Body of pancreas (tissue), 4 donors: ENCODE results near the gene ACSL3. TPM values are rescaled to one million over a fixed set of nuclear protein-coding genes. Genes with fewer than 3 reads are reported as not detected.

Experiments
- ATAC-seq: fragments of 150-250 bp; one replicate; pipeline ENCODE4 v1.9.1; 2016
- DNase-seq, 4 donors: peaks; one replicate each; pipeline ENCODE4 v3.0.0-alpha.2; 2019
- H3K27ac ChIP-seq, 4 donors: fragments of 200-600 bp; sonication (generic); 1 replicate in 3 of 4; 2 replicates in 1 of 4; pipeline versions ENCODE4 v1.5.1 to v1.6.1; 2016 to 2019; ENCODE audit warnings: mild to moderate bottlenecking in 1 of 4, mixed read lengths in 1 of 4, moderate library complexity in 1 of 4
- H3K27me3 ChIP-seq, 2 donors: fragments of 200-600 bp; sonication (generic); one replicate each; pipeline ENCODE4 v1.6.0; 2016; ENCODE audit warnings: mild to moderate bottlenecking in 1 of 2
- H3K36me3 ChIP-seq, 2 donors: fragments of 200-600 bp; sonication (generic); replicated peaks in 1 of 2; 2 replicates each; pipeline ENCODE4 v1.5.1; 2016; ENCODE audit warnings: low read depth in 2 of 2; ENCODE audit not compliant: insufficient read depth in 1 of 2
- H3K4me1 ChIP-seq: fragments of 200-600 bp; sonication (generic); one replicate; pipeline ENCODE4 v1.6.0; 2016
- H3K4me3 ChIP-seq, 2 donors: fragments of 200-600 bp; sonication (generic); 1 replicate in 1 of 2; 2 replicates in 1 of 2; pipeline ENCODE4 v1.5.1; 2016 to 2019
- H3K9me3 ChIP-seq, 3 donors: fragments of 200-600 bp; sonication (generic); 1 replicate in 2 of 3; 2 replicates in 1 of 3; pipeline ENCODE4 v1.5.1; 2016
- POLR2A ChIP-seq, 3 donors: fragments of 450-650 bp; IDR thresholded peaks; one replicate each; pipeline ENCODE4 v1.6.1; 2016; ENCODE audit warnings: antibody characterized with exemption in 3 of 3, mild to moderate bottlenecking in 2 of 3
- WGBS, 2 donors: methylation state at CpG; one replicate each; pipeline ENCODE4 v1.1.5; 2017; 5-methylcytosine and 5-hydroxymethylcytosine counted together
- intact Hi-C: fragments of 100-400 bp; cut with DNase I; formaldehyde crosslinking; loops from one replicate; pipeline ENCODE4 v1.15.1; 2023
- total RNA-seq, 2 donors: library from RNA; depleted of rRNA; stranded (reverse); fragments of >200 nt; gene quantifications; one replicate each; pipeline ENCODE4 v1.1.0, GENCODE V29; 2016
- TF ChIP-seq, protein P1 (sequence below), 7 experiments: fragments of 450-650 bp in 4 of 7; fragments of 200-600 bp in 3 of 7; sonication (generic) in 3 of 7; IDR thresholded peaks; one replicate each; pipeline ENCODE4 v1.5.1; 2016 to 2019; ENCODE audit warnings: antibody characterized with exemption in 7 of 7

The ACSL3 gene
- total RNA-seq, 2 donors from 2014 or later: 24.6 to 60.0 TPM

DNA sequence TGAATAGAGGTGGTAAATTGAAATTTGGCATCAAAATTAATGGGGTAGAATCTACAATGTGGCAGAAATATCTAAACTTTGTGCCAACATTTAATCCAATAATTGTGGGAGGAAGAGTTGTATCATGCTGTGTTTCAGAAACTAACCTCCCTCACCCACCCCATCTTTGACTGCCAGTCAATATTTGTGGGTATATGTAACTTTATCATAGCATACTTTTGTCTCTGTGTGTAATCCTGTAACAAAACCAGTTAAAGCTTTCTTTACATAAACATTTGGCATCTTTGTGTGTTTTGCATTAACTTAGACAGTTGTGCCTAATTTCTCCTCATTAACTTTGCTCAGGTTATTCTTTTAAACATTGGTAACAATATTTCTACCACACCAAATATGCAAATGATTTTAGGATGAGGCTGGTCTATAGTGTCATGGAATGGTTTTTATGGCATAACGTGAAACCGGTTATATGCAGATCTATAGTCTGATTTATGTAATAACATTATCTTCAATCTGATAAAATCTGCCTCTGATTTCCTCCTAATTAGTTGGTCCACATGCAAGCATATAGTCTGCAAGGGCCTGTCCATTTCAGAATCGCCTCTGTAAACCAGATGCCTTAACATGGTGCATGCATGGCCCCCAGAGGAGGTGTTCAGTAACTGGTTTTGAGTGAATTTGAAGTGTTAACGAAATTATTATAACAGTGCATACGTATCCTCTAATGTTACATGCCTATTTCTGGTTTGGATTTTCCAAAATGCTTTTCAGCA, 84.3 kb downstream of the ACSL3 start:
- Histone ChIP-seq H3K9me3 (no peaks in the 10 kb centered on the region), H3K4me1 (no peaks in the 10 kb centered on the region), H3K4me3 (no peak overlapping the region), H3K27ac (no peak overlapping the region), H3K27me3 (no peaks in the 10 kb centered on the region), H3K36me3 (no peaks in the 10 kb centered on the region)
- intact Hi-C loops: no loop called here
- ATAC-seq (no peak), DNase-seq (no peak)
- no peak for TF ChIP-seq POLR2A (IDR thresholded peaks at IDR 0.05)
- TF ChIP-seq, protein P1, sequence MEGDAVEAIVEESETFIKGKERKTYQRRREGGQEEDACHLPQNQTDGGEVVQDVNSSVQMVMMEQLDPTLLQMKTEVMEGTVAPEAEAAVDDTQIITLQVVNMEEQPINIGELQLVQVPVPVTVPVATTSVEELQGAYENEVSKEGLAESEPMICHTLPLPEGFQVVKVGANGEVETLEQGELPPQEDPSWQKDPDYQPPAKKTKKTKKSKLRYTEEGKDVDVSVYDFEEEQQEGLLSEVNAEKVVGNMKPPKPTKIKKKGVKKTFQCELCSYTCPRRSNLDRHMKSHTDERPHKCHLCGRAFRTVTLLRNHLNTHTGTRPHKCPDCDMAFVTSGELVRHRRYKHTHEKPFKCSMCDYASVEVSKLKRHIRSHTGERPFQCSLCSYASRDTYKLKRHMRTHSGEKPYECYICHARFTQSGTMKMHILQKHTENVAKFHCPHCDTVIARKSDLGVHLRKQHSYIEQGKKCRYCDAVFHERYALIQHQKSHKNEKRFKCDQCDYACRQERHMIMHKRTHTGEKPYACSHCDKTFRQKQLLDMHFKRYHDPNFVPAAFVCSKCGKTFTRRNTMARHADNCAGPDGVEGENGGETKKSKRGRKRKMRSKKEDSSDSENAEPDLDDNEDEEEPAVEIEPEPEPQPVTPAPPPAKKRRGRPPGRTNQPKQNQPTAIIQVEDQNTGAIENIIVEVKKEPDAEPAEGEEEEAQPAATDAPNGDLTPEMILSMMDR (IDR thresholded peaks at IDR 0.05): no peak
- WGBS, 2 donors: 77 to 79% methylated on average over 5 of the region's 5 CpGs

DNA sequence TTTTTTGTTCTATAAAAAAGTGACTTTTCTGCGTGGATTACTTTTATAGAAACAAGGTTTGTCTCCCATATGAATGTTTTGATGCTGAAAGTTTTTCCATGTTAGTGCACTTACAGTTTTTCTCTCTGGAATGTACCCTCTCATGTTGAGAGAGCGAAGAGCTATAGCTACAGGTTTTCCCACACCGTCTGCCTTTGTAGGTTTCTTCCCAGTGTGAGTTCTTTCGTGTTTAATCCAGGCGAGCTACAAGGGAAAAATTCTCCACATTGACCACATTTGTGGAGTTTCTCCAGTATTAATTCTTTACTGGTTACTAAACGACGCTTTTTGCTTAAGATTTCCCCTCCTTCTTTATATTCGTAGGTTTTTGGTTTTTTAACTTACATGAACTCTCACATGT, 85.1 kb downstream of the ACSL3 start:
- Histone ChIP-seq H3K4me1 (no peaks in the 10 kb centered on the region), H3K27me3 (no peaks in the 10 kb centered on the region), H3K36me3 (no peaks in the 10 kb centered on the region), H3K4me3 (no peak overlapping the region), H3K27ac (no peak overlapping the region), H3K9me3 (no peaks in the 10 kb centered on the region)
- intact Hi-C loops: no loop called here
- TF ChIP-seq, protein P1 (IDR thresholded peaks at IDR 0.05): no peak
- no peak for DNase-seq
- WGBS, 2 donors: 76 to 82% methylated on average over 8 of the region's 8 CpGs
- no peak for ATAC-seq

DNA sequence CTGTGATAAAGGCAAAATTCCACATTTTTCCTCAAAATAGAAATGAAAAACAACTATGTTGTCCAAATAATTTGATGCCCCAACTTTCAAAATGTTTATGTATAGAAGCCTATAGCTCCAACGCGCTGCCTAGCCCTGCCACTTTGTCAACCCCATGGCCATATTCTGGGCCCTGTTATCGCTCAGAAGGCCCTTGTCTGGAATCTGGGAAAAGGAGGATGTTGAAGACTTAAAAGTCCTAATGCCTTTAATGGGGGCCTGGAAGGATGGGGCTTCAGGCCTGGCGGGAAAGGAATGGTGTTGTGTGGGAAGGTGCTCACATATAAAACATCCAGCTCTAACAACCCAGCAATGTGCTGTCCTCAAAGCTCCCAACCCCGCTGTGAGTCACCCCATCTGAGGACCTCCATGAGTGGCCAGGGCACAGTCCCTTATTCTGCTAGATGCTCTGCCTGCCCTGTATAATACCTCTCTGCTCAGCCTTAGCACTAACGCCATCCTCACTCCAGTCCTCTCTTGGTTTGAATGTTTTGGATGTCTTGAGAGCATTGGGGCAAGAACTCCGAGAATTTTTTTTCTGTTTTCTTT, 86.0 kb downstream of the ACSL3 start:
- no peak overlapping the region for H3K27ac ChIP-seq
- WGBS, 2 donors: 88 to 93% methylated on average over 7 of the region's 7 CpGs
- H3K4me1 ChIP-seq: no peaks in the 10 kb centered on the region
- TF ChIP-seq, protein P1 (IDR thresholded peaks at IDR 0.05): no peak
- TF ChIP-seq POLR2A (IDR thresholded peaks at IDR 0.05): no peak
- intact Hi-C loops: no loop called here
- DNase-seq (no peak), ATAC-seq (no peak)
- no peaks in the 10 kb centered on the region for H3K27me3 ChIP-seq
- no peaks in the 10 kb centered on the region for H3K36me3 ChIP-seq
- no peak overlapping the region for H3K4me3 ChIP-seq
- H3K9me3 ChIP-seq: no peaks in the 10 kb centered on the region

DNA sequence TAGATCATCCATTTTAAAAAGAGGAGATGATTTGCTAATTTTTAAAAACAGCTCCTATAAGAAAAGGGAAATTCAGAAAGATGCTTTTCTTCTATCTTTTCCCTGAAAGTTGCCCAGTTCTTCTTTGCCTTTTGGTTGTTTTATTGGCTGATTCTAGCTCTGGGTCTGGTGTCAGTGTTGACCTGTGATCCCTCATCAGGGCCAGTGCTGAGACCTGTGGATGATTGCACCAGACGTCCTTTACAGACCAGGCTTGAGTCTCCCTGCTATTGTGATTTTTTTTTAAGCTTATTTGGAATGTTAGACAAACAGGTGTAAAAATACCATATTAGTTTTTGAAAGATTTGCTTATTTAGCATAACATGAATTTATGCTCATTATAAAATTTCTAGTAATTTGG, 88.2 kb downstream of the ACSL3 start:
- 62 to 77% methylated on average over 1 of the region's 1 CpG for WGBS, 2 donors
- intact Hi-C loops: no loop called here
- H3K9me3 ChIP-seq: no peaks in the 10 kb centered on the region

More for the DNA sequence above, 88.2 kb downstream of the ACSL3 start:
- TF ChIP-seq, protein P1 (IDR thresholded peaks at IDR 0.05): no peak
- TF ChIP-seq POLR2A (IDR thresholded peaks at IDR 0.05): no peak
- DNase-seq (no peak), ATAC-seq (no peak)
- Histone ChIP-seq H3K27ac (no peak overlapping the region), H3K27me3 (no peaks in the 10 kb centered on the region), H3K4me3 (no peak overlapping the region), H3K4me1 (no peaks in the 10 kb centered on the region), H3K36me3 (no peaks in the 10 kb centered on the region)
